Measurements from ENCODE around the gene CTDP1.

- TF ChIP-seq CTCF (conservative IDR thresholded peaks at IDR 0.05; ENCODE audit: low read length) (no peak), EZH2phosphoT487 (IDR thresholded peaks at IDR 0.05; ENCODE audit: borderline replicate concordance, low read depth, low read length) (no peak)
These were observed 32.7 kb downstream of the CTDP1 start for GRCh38 chr18:79712206-79712857.
